ENCODE data around the gene EDIL3.
"Not testable (repeated sequence)": the region's sequence is repeated elsewhere in the genome, so short reads cannot be mapped to it uniquely, and the experiment has no call there.

EDIL3 gene

GRCh38 chr5:84032324-84032723 lies 352.4 kb downstream of the EDIL3 start:
- DNase-seq, result no peak

DNA sequence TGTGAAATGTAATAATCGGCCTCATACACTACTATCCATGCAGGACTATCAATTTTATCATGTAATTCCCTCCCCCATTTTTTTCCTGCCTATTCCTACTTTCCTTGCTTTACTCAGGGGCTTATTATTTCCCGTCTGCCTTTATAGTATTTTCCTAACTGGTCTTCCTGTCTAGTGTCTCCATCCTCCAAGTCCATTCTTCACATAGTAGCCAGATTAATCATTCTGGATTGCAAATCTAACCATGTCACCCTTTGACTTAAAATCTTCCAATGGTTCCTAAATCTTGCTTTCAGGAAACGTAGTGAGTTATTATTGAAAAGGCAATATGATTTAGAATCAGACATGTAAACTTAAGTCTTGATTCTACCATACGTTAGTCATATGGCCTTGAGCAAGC lies 356.6 kb downstream of the EDIL3 start:
- DNase-seq, result no peak

GRCh38 chr5:84018521-84018920 lies 366.2 kb downstream of the EDIL3 start:
- not testable (repeated sequence) for DNase-seq

DNA sequence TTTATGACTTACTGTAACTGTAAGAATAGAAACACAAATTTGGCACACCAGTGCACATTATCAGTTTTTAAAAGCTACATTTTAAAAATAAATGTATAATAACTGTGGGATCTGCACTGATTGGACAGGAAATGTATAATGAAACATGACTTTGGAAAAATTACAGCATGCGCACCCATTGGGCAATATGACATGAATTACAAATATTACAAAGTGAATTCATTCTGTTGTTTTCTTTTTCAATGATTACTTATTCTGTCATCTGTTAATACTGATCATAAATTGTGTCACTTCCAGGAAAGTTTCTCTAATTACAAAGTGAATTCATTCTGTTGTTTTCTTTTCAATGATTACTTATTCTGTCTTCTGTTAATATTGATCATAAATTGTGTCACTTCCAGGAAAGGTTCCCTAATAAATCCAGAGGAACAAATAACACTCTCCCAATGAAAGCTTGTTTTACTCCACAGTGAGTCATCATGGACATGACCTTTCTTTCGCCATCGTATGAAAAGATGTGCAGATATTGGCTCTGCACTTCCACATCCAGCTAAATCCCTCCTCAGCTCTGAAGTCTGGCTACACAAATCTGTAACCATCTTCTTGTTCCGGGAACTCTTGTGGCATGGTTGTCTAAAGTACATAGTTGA lies 367.0 kb downstream of the EDIL3 start:
- no peak for DNase-seq

DNA sequence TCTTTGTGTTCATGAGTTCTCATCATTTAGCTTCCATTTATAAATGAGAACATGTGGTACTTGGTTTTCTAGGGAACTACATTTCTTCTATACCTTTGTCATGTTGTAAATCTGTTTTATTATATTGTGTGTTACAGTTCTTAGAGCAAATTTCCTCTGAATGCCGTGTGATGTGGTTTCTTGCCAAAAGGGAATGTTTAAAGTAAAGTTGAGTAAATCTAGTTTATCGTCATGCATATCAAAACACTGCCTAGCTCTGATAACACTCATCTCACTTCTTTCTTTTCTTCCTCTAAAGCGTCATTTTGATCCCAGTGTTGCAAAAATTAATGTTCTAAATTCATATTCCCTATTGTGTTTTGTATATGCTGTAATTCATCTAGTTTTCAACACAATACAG lies 368.6 kb downstream of the EDIL3 start:
- no peak for DNase-seq

GRCh38 chr5:84014966-84015365 lies 369.7 kb downstream of the EDIL3 start:
- no peak for DNase-seq

- DNase-seq, result no peak
These were observed 390.9 kb downstream of the EDIL3 start for GRCh38 chr5:83993803-83994202.

- DNase-seq, result no peak
These were observed 393.0 kb downstream of the EDIL3 start for GRCh38 chr5:83991566-83992224.

- DNase-seq, result no peak
These were observed 396.4 kb downstream of the EDIL3 start for GRCh38 chr5:83988293-83988685.

DNA sequence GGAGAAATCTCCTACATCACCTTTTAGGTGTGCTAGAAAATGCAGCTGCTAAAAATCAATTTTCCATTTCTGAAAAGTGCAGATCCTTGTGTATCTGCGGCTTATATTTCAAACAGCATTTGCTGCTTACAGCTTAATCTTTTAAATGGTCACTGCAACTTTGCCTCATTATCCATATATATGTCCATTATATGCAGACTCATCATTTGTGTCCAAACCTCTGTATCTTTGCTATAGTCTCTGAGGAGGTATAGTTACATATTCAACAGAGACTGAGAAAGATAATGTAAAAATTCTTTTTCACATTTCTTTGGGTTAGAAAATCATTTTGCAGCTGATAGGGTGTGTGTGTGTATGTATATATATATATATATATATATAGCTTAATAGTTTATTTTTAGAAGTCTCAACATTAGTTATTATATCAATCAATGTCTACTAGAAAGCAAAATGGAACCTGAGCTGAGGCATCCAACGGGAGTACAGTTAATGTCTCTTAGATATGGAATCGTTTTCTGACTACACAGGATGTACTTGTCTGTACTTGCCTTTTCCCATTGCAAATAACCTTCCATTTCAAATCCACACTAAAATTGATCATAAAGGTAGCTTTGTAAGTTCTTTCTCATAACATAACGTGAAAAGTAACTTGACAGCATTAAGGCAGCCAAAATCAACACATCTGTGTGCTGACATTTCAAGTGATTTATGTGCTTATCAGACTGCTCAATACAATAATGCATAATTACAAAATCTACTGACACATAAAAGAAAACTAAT lies 397.0 kb downstream of the EDIL3 start:
- DNase-seq, result no peak

DNA sequence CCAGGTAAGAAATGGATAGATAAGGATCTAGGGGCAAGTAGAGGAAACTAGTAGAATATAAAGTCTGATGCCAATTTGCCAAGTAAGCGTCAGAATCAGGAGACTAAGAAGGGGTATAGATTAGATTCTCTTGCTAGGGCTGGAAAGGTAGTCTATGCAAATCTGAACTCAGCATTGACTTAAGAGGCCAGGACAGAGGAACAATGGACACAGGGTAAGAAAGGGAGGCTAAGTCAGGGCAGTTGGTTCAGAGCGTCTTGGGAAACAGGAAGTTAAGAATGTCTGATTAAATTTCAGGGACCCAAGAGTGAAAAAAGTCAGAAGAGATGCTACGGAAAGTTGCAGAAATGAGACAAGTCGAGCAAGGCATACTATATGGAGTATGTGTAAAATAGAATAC lies 400.8 kb downstream of the EDIL3 start:
- no peak for DNase-seq

DNA sequence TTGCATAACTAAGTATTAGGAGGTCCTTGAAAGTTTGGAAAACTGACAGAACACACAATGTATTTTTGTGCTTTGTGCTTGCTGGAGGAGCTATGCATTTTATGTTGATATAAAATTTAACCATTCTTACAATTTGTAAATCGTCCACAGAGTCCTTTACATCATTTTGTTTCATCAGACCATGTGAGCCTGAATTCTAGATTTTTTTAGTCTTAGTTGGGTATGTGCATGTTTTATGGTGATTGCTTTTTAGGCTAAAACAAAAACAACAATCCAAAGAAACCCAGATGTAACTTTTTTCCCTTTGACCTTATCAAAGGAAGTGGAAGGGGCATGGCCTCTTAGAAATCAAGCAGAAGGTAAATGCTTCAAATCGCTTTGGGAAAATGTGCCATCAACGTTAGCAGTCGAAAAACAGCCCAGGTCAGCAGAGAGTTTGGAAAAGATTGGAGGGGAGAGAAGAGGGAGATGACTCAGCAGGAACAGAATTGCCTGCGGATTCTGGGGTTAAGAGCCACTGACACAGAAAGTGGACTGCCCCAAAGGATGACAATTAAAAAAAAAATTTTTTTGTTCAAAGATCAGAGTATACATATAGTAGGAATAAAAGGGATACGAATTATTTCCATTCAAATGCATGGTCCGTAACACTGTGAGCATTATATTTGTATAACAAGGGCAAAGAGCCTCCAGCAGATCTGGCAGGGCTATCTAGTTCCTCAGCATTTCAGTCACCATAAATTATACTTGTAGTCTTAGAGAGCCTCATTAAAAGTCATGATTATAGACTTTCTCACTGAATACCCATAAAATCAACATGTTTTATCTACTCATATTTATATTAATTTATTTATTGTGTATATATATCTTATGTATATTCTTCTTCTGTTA lies 410.5 kb downstream of the EDIL3 start:
- no peak for DNase-seq

- DNase-seq, result no peak
These were observed 411.8 kb downstream of the EDIL3 start for GRCh38 chr5:83972909-83973308.

DNA sequence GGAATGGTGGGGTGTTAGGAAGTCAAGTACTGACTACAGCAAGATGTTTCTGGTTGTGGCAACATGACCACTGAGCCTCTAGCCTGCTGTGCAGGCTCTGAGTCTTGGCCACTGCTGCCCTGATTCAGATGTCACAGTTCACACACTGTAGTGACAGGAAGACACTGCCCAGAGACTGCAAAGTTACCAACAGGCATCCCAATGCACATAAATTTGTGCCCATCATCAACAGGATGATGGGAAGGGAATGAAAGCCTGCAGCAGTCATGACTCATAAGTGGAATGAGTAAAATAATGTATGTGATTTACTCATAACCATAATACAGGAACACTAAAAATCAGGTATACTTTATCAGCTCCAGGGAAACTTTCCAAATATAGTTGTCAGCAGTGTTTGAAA lies 412.4 kb downstream of the EDIL3 start:
- no peak for DNase-seq

- DNase-seq, result no peak
These were observed 417.3 kb downstream of the EDIL3 start for GRCh38 chr5:83967417-83967816.

DNA sequence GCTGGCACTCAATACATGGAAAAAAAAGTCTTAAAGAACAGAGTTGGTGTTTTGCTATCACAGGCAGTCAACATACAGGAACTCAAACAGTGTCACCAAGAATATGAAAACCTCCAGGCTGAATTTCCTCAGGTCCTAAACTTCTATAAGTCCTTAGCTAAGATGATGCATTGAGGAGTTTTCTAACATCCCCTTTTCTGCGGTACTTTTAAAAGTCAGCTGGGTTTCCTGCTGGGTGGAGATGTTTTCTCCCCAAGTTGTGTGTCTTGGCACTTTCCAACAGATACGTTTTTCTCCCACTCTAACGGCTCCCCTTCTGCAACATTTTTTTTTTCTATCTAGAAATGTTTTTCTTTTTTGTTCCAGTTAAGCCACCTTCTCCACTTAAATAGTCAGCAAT lies 419.2 kb downstream of the EDIL3 start:
- no peak for DNase-seq

DNA sequence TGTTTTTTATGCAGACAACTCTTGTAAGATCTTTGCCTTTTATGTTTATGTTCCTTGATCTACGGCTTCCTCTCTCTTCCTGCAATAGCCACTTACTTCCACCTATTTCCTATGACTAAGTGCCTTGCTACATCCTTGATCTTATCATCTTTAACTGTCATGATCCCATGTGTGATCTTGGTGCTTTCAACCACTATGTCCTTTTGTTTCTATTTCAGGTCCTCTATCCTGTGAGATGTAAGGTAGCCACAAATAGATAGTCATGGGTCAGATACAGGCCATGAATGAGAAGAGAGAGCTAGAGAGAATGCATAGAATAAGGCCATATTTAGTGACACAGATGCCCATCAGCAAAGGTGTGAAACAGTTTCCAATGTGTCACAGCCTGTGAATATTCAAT lies 420.4 kb downstream of the EDIL3 start:
- no peak for DNase-seq

GRCh38 chr5:83957188-83957587 lies 427.5 kb downstream of the EDIL3 start:
- no peak for DNase-seq

DNA sequence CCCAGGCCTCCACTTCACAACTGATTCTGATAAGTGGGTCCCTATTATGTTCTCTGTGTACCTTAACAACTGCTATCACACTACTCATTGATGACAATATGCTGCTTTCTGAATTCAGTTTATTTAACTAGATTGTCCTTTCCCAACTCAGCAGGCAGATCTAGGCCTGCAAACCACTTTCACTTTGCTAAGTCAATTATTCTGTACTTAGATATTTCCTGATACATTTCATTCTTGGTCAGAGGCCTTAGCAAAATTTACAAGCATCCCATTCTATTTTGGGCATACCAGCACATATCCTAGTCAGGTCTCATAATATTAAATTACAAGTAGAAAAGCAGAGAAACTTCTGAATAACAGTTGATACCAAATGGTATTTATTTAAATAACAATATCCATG lies 428.3 kb downstream of the EDIL3 start:
- DNase-seq, result no peak

GRCh38 chr5:83955916-83956315 lies 428.8 kb downstream of the EDIL3 start:
- no peak for DNase-seq

GRCh38 chr5:83947763-83948162 lies 436.9 kb downstream of the EDIL3 start:
- no peak for DNase-seq

- DNase-seq, result no peak
These were observed 438.2 kb downstream of the EDIL3 start for GRCh38 chr5:83946516-83946915.

GRCh38 chr5:83942155-83942554 lies 442.5 kb downstream of the EDIL3 start:
- DNase-seq, result no peak
